ENCODE data around the gene CPLX1.
"Not testable (repeated sequence)": the region's sequence is repeated elsewhere in the genome, so short reads cannot be mapped to it uniquely, and the experiment has no call there.

The CPLX1 gene

GRCh38 chr4:772776-773175 lies 53.2 kb downstream of the CPLX1 start:
- DNase-seq = no peak

GRCh38 chr4:772118-772517 lies 53.8 kb downstream of the CPLX1 start:
- DNase-seq = no peak

GRCh38 chr4:771464-771863 lies 54.5 kb downstream of the CPLX1 start:
- DNase-seq = no peak

- DNase-seq = no peak
These were observed 55.9 kb downstream of the CPLX1 start for GRCh38 chr4:770022-770421.

GRCh38 chr4:769511-769910 lies 56.4 kb downstream of the CPLX1 start:
- no peak for DNase-seq

GRCh38 chr4:768995-769394 lies 56.9 kb downstream of the CPLX1 start:
- DNase-seq = no peak

- DNase-seq = no peak
These were observed 57.9 kb downstream of the CPLX1 start for GRCh38 chr4:768076-768475.

GRCh38 chr4:766559-767283 lies 59.2 kb downstream of the CPLX1 start:
- DNase-seq = no peak

- DNase-seq = no peak
These were observed 59.8 kb downstream of the CPLX1 start for GRCh38 chr4:766152-766515.

GRCh38 chr4:764405-765169 lies 61.3 kb downstream of the CPLX1 start:
- no peak for DNase-seq

GRCh38 chr4:763922-764321 lies 62.0 kb downstream of the CPLX1 start:
- DNase-seq = no peak

GRCh38 chr4:763191-763810 lies 62.6 kb downstream of the CPLX1 start:
- no peak for DNase-seq

- DNase-seq = no peak
These were observed 63.4 kb downstream of the CPLX1 start for GRCh38 chr4:762211-763190.

- no peak for DNase-seq
These were observed 64.2 kb downstream of the CPLX1 start for GRCh38 chr4:761739-762138.

- no peak for DNase-seq
These were observed 64.8 kb downstream of the CPLX1 start for GRCh38 chr4:761086-761485.

GRCh38 chr4:760616-761015 lies 65.3 kb downstream of the CPLX1 start:
- DNase-seq = no peak

- not testable (repeated sequence) for DNase-seq
These were observed 66.1 kb downstream of the CPLX1 start for GRCh38 chr4:759810-760209.

GRCh38 chr4:757111-757510 lies 68.8 kb downstream of the CPLX1 start:
- no peak for DNase-seq

GRCh38 chr4:754221-755120 lies 71.5 kb downstream of the CPLX1 start:
- DNase-seq = no peak

GRCh38 chr4:753186-753585 lies 72.7 kb downstream of the CPLX1 start:
- not testable (repeated sequence) for DNase-seq

- no peak for DNase-seq
These were observed 73.6 kb downstream of the CPLX1 start for GRCh38 chr4:752196-752861.
